HG02642 (cell line): ENCODE measurements around the gene FBRSL1.
"Not testable (repeated sequence)": the region's sequence is repeated elsewhere in the genome, so short reads cannot be mapped to it uniquely, and the experiment has no call there.

Experiments used
- ATAC-seq: cut with Tn5 transposase; IDR thresholded peaks from one replicate; pipeline ENCODE4 v1.9.1; 2021; ENCODE audit warnings: mild to moderate bottlenecking; ENCODE audit not compliant: unreplicated experiment, poor library complexity

The FBRSL1 gene

DNA sequence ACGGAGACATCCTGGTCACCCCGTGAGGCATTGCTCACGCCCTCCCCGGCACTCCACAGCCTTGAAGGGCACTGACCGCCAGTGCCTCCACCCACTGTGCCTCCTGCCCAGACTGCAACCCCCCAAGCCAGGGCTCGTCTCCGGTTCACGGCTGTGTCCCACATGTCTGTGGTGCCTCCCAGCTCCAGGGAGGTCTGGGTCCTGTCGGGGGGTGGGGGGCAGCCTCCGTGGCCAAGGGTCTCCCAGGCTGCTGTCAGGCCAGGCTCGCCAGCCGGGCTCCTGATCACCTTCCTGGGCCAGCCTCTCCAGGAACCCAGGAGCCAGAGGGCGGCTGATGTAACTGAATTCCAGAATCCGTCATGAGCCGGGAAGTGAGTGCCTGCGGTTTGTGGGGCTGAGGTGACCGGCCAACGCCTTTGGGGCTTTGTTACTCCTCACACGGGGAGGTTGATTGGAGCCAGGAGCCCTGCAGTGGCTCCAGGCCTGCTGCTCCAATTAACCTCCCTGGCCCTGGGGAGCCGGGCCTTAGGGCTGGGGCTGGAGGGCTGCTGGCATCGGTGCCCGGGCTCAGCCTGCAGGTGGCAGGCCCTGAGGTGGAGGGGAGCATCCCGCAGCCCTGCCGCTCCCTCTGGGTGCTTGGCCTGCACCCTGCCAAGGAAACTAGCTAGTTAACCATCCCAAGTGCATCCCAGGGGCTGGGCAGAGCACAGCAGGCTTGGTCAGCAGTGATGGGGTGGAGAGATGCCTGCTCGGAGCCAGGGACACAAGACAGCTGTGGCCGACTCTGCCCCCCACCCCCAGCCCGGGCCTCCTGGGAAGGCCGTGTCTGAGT lies 36.4 kb upstream of the FBRSL1 start:
- ATAC-seq, result no peak

DNA sequence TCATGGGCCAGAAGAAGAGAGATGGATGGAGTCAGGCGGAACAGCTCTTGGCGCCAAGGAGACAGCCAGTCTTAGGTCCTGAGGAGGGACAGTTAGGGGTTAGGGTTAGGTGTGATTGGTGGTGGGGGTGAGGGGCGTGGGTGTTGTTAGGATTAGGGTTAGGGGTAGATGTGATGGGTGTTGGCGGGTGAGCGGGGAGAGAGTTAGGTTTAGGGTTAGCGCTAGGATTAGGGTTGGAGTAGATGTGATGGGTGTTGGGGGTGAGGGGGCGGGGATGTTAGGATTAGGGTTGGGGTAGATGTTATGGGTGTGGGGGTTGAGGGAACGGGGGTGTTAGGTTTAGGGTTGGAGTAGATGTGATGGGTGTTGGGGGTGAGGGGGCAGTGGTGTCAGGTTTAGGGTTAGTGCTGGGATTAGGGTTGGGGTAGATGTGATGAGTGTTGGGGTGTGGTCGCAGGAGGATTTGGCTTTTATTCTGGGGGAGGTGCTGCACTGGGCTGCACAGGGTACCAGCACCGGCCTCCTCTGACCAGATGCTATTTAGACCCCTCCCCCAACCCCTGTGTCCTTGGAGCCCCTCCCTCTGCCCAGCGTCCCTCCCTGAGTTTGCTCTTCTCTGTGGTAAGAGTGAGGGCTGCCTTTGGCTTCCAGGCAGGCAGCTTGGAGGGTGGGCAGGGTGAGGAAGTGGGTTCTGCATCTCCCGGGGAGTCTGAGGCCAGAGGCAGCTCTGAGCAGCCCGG lies 35.6 kb upstream of the FBRSL1 start:
- no peak for ATAC-seq

DNA sequence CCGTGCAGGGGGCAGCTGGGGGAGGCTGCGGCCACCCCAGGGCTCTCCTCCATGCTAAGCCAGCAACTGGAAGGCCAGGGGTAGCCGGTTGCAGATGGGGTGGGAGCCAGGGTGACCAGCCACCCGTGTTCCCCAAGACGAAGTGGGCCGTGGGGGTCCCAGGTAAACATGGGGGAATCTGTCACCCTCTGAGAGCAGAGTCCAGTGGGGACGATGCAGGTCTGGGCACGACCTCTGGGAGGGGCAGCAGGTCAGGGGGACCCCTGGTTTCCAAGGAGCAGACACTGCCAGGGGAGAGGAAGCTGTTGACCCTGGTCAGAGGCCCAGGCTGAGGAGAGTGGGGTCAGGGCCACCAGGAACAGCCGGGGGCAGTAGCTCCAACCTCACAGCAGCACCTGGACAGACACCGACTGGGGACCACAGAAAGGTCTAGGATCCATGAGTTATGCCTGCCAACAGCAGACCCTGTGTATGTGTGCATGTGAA lies 35.0 kb upstream of the FBRSL1 start:
- ATAC-seq, result no peak

DNA sequence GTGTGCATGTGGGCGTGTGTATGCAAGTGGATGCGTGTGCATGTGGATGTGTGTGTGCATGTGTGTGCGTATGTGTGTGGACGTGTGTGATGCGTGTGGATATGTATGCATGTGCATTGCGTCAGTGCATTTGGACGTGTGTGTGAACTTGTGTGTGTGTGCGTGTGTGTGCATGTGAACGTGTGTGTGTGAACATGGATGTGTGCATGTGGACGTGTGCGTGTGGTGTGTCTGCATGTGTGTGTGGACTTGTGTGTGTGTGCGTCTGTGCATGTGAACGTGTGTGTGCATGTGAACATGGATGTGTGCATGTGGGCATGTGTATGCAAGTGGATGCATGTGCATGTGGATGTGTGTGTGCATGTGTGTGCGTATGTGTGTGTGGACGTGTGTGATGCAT lies 34.4 kb upstream of the FBRSL1 start:
- no peak for ATAC-seq

DNA sequence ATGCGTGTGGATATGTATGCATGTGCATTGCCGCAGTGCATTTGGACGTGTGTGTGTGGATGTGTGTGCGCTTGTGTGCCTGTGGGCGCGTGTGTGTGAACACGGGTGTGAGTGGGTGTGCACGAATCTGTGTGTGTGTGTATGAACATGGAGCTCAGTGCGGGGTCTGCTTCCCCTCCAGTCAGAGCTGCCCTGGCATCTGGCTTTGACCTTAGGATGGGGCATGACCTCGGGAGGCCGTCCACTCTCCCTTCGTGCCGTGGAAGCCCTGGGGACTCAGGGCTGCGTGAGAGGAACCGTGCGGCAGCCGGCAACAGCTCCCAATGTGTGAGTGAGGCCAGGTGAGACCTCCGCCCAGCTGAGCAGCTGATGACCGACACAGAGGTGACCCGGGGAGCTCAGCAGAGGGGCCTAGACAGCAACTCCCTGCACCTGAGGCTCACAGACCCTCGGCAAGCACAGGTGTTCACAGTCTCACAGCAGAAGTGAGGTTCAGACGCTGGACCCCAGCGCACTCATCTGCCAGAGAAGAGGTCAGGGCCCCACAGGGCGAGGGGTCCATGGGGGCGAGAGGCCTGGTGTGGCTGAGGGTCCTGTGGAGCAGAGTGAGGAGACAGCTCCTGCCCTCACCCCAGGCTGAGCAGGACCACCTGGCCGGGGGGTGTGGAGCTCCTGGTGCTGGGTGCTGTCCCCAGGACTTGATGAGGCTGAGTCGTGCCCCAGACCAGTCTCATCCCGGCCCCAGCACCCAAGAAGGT lies 33.6 kb upstream of the FBRSL1 start:
- ATAC-seq, result no peak

DNA sequence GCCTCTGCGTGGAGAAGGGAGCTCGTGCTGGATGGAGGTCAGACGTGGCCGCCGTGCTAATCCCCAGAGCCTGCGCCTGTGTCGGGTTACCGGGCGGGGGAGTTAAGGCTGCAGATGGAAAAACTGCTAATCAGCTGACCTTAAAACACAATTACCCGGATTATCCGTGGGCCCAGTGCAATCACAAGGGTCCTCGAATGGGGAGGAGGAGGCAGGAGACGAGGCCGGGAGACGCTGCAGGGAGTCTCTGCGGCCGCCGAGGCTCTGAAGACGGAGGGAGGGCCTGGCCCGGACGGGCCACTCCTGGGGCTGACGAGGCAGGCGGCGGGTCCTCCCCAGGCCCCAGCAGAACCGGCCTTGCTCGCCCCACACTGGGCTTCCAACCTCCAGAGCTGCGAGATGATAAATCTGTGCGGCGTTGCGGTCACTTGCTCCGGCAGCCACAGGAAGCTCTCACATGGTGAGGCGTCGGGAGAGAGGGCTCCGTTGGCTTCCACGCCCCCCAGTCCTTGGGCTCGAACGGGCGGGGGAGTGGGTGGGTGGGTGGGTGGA lies 32.9 kb upstream of the FBRSL1 start:
- no peak for ATAC-seq

DNA sequence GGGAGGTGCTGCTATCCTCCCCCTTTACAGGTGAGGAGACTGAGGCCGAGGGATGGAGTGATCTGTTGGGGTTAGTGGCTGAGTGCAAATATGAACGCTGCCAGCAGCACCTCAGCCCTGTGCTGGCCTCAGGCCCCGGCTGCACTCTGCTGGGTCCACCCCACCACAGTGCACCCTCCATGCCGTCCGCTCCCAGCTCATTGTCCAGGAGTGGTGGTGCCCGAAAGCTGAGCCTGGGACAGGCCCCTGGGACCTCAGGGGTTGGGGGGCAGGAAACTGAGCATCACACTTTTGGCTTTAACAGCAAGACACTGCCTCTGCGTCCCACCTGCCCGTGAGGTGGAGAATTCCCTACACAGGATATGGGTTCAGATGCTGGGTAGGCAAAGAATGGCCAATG lies 31.5 kb upstream of the FBRSL1 start:
- no peak for ATAC-seq

DNA sequence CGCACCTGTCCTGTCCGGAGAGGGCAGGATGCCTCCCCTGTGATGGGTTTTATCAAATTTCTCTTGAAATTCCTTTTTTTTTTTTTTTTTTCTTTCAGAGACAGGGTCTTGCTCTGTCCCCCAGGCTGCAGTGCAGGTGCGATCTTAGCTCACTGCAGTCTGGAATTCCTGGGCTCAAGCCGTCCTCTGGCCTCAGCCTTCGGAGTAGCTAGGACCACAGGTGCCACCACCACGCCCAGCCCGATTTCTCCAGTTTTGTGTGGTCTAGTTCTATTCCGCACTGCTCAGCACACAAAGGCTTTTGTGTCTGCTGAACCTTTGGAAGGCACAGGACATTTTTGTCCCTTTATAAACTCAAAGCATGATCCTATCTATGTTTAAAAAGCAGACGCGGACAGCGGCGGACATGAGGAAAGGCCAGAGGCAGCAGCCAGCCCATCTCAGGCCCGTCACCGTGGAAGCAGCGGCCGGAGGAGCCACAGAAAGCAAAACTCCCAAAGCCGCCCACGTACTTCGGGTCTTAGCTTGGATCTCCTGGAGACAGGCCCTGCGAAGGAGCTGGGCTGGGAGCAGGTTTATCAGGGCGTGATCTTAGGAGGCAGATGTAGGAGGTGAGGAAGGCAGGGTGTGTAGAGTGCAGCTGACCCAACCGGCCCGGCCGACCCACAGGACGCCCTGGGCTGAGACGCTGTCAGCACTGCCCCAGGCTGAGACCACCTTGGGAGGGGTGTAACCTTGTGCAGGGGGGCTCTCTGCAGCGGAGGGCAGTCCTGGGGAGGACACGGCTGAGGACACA lies 30.9 kb upstream of the FBRSL1 start:
- no peak for ATAC-seq

DNA sequence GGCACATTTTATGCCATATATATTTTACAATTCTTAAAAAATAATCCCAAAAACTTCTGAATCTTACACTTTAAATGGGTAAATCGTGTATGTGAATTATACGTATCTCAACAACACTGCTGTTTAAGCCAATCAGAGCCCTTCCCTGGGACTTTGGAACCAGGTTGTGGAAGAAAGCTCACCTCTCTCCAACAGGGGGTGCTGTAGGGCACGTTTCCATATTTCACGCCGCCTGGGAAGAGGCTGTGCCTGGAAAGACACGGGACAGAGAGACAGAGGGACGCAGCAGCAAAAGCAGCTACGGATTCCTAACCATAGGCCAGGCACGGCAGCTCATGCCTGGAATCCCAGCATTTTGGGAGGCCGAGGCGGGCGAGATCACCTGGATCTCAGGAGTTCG lies 29.4 kb upstream of the FBRSL1 start:
- no peak for ATAC-seq

DNA sequence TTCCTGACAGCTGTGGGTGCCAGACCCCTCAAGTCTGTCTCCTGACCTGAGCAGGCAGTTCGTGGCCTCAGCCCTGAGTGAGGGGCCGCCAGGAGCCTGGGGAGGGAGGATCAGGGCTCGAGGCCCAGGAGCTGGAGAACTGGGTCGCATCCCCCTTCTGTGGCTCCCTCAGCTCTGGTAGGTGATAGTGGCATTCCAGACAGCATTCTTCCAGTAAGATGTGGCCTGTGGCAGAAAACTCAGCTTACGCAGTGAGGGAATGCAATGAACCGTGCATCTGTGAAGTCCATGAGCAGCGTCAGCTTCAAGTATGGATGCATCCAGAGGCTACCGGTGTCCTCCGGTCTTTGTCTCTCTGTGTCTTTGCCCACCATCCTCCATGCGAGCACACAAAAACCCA lies 28.4 kb upstream of the FBRSL1 start:
- no peak for ATAC-seq

DNA sequence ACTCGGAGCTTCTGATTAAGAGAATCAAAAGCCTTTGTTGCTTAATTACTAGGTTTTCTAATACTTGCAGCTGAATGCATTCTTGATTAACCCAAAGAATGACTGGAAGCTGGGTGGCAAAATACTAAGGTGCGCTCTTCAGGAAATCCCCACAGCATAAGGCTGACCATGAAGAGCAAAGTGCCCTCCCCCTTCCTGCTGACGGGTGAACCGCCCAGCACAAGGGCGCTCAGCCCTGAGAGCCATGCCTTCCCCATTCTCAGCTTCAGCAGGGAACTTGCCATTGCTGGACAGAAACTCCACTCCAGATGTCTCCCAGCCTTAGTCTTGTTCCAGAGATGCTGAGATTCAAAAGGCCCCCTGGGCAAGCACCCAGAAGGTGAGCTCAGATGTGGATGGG lies 27.2 kb upstream of the FBRSL1 start:
- no peak for ATAC-seq

DNA sequence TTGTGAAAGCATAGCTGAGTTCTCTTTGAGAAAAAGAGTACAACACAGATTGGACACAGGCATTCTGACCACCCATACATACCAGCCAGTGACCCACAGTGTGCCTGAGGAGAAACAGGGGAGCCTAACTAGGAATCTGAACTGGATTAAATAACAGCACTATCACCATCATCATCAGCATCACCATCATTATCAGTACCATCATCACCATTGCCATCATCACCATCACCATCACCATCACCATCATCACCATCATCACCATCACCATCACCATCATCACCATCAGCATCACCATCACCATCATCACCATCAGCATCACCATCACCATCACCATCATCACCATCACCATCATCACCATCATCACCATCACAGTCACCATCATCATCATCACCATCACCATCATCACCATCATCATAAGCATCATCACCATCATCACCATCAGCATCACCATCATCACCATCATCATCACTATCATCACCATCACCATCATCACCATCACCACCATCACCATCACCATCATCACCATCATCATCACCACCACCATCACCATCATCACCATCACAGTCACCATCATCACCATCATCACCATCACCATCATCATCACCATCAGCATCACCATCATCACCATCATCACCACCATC lies 26.5 kb upstream of the FBRSL1 start:
- not testable (repeated sequence) for ATAC-seq

DNA sequence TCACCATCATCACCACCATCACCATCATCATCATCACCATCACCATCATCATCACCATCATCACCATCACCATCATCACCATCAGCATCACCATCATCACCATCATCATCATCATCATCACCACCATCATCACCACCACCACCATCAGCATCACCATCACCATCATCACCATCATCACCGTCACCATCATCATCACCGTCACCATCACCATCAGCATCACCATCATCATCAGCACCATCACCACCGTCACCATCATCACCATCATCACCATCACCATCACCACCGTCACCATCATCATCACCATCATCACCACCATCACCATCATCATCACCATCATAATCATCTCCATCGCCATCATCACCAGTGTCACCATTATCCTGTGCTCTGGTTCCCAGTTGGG lies 25.6 kb upstream of the FBRSL1 start:
- not testable (repeated sequence) for ATAC-seq

DNA sequence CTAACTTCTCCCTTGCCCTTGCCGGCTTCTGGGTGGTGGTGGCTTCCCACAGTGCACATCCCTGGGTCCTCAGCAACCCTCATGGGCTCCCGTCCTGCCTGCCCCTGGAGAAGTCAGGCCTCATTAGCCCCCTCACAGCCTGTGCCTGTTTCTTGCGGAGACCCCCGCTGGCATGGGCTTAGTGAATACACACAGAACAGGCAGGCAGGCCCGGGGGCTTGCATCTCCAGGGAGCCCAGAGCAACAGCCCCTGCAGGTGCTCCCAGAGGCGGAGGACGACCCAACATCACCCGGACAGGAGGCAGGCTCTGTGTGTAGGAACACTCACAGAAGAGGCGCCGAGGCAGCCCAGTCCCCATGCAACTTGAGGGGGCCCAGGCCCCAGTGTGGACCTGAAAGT lies 25.1 kb upstream of the FBRSL1 start:
- no peak for ATAC-seq

DNA sequence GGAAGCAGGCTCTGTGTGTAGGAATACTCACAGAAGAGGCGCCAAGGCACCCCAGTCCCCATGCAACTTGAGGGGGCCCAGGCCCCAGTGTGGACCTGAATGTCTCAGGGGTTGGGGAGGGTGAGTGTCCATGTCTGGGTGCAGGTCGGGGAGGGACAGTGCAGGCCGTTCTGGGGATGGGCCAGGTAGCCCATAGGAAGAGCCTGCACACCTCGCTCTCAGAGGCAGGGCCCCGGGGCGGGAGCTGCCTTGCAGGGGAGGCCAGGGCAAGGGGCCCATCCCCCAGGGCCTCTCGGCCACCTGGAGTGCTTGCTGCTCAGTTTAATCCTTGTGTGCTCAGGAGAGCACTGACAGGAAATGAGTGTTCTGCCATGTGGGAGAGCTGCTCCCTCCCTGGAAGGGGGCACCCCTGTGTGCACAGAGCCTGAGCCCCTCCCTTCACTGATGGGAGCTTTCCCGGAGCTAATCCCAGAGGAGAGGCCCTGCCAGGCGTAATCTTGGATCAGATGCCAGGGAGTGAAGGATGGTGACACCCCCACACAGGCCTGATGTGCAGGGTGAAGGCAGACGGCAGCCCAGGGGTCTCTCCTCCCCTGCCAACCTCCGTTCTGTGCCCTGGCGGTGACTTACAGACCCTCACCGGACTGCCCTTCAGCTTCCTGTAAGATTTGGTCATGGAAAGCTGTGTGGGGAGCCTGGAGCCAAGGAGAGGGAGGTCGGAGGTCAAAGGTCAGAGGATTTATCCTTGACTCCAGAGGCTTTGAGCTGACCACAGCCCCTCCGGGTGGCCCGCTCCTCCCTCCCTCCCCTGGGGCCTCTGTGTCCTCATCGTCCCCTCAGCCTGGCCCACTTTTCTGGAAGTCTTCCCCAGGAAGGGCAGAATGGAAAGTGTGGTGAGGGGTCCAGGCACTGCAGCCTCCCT lies 24.4 kb upstream of the FBRSL1 start:
- ATAC-seq, result no peak

DNA sequence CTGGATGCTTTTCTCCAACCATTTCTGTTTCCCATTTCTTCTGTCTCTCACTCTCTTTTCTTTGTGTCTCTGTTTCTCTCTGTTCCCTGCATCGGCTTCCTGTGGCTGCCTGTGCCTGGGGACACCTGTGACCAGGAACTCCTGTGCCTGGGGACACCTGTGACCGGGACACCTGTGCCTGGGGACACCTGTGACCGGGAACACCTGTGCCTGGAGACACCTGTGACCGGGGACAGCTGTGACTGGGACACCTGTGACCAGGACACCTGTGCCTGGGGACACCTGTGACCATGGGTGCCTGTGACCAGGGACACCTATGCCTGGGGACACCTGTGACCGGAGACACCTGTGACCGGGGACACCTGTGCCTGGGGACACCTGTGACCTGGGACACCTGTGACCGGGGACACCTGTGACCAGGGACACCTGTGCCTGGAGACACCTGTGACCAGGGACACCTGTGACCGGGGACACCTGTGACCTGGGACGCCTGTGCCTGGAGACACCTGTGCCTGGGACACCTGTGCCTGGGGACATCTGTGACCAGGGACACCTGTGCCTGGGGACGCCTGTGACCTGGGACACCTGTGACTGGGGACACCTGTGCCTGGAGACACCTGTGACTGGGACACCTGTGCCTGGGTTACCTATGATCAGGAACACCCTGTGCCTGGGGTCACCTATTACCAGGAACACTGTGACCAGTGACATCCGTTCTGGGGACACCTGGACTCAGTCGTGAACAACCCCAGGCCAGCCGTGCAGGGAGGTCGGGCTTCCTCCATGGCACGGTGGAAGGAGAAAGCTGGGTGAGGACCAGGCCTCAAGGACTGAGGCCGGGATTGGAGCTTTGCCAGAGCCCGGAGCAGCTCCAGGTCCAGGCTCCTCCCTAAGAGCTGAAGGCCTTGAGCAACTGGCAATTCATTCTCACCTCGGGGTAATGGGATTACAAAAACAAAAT lies 23.4 kb upstream of the FBRSL1 start:
- no peak for ATAC-seq

DNA sequence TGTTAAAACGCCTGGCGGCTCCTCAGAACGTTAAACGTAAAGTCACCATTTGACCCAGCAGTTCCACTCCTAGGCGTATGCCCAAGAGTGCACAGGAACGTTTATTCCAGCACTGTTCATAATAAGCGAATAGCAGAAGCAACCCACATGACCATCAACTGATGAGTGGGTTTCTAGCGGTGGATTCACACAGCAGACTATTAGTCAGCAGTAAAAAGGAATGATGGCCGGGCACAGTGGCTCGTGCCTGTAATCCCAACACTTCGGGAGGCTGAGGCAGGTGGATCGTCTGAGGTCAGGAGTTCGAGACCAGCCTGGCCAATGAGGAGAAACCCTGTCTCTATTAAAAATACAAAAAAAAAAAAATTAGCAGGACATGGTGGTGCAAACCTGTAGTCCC lies 22.4 kb upstream of the FBRSL1 start:
- no peak for ATAC-seq
